ENCODE results near the gene FOCAD.

The FOCAD gene

DNA sequence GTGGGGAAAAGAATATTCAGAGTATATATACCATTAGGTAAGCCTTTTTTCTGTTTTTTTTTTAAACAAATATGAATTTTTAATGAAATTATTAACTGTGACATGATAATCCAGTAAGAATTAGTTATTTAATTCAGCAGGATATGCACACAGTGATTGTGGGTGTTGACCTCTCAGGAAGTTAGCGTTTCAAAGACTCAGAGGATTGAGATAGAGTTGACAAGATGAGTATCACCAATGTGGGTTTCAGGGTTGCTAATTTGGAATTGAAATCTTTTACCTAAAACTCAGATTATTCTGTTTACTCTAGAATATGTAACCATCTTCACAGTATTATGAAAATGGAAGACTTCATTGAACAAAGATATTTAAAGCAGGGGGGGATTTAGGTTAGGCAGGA is 56.2 kb downstream of the FOCAD start:
- DNase-seq, result no peak

DNA sequence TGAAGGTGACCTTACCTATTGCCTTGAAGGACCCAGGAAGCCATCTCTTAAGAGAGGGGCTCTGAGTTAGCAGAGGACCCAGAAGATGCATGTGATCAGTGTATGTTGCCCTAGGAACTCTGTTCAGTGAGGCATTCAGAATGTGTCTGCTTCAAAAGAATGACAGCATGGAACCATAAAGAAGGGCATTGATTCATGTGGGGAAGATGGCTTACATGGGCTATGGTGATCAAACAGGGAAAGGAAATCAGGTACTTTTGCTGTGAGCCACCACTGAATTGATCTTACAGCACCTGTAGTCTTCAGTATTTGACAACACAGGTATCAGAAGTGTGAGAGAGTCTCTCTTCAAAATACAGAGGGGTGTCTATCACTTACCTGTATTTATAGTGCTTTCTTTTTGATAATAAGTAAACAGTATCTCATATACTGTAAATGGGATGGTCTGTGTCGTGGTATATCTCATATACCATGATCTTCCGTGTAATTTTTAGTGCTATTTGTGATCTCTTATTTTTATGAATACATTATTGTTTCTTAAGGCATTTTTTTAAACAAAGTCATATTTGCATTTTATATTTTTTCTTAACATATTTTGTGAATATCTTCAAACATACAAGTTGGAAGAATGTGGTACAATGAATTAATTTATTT is 57.0 kb downstream of the FOCAD start:
- DNase-seq, result no peak

DNA sequence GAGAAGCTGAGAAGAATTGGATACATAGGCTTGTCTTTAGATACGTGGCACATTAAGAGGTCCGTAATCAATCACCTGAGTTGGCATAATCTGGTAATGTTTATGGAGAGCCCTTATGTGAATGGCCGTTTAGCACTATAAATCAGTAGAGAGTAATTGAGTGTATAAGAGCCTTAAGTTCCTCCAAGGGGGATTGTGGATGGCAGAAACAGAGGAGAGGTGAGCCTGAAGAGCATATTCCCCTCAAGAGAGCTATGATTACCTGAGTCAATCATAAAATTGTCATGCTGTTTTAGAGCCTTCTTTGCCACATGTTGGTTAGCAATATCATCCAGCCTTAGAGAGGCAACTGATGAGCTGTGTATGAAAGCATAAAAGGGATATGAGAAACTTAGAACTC is 58.8 kb downstream of the FOCAD start:
- DNase-seq, result no peak

DNA sequence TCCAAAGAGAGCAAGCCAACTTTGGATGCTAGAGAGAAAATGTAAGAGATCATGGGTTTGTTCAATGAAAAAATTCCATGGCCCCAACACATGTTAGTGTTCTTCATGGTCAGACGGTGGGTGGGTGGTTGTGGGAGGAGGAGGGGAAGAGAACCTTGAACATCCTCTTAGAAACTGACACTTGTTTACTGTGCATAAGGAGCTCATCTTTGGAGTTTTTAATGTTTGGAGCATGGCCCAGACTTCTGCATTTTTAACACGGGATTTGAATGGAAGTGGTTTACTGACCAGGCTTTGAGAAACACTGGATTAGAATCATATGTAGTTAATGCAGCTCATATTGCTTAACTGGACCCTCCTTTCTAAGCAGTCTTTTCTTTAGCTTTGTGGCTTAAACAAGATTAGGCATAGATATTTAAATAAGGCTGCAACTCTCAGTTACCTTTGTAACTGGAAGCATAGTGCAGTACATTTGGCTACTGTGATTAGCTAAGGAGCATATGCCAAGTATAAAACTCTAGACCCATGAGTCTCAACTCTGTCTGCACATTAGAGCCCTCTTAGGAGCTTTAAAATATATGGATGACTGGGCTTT is 60.1 kb downstream of the FOCAD start:
- no peak for DNase-seq

DNA sequence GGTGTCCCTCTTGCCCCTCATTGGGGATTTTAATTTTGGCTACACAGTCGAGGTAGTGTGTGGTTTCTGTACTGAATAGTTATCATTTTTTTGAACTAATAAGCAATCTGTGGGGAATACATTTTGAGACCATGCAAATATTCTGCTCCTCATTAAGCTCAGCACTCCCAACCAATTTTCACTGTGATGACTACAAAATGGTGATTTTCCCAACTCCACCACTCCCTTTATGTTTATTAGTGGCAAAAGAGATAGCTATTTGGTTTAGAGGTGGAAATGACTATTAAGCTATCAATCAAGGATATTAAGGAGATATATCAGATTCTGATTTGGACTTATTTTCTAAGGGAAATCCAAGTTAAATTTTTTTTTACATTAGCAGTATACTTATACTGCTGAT is 62.9 kb downstream of the FOCAD start:
- DNase-seq, result no peak

DNA sequence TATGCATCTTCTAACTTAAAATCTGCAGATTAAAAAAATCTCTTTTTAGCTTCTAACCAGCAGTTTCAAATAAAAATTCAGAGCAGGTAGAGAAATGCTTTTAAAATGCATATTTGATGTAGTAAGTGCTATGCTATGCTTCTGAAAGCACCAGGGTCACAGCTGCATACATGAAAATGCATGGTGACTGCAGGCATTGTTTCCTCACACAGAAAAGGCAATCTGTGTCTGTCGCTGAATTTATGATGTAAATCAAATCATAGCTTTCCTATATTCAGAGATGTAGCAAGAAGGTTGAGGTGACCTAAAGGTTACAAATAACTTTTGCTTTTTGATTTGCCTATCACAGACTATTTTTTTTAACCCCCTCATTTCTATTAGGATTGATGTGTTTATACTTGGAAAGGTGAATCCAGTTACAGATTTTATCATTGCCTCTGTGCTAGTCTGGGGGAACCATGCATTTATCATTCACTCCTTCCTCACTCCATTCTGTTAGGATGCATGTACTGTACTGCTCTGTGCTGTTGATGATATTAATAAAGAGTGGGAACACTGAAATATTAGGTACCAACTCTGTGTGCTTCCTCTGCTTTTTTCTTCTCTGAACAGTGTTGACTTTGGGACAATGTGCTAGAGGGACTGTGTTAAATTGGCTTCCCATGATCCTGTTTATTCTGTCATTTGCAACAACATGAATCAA is 65.6 kb downstream of the FOCAD start:
- no peak for DNase-seq

DNA sequence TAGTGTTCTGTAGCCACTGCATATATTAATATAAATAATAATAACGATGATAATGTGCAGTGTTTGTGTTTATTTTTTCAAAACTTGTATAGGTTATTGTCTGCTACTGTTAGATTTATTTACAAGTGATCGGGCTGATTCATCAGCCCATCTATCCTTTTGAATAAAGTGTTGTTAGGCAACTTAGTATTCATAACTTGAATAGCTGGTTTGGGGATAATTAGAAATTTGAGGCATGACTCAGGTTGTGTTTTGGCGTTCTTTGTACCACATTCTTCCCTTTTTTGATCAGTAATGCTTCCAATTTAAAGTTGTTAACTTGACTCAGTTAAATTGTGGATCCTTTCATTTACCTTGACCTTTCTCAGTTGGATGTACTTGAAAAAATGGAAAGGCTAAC is 69.7 kb downstream of the FOCAD start:
- no peak for DNase-seq

DNA sequence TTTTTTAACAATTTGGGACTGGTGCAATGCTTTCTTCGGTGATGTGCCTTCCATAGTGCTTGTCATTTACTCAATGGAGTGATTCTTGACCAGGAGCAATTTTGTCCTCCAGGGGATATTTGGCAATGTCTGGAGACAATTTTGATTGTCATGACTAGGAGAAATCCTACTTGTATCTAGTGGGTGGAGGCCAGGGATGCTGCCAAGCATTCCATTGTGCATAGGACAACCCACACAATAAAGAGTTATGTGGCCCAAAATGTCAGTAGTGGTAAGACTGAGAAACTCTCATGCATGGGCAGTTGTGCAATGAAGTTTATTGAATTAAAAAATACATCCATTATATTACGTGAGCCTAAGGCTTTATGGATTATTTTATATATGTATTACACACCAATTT is 70.5 kb downstream of the FOCAD start:
- no peak for DNase-seq

DNA sequence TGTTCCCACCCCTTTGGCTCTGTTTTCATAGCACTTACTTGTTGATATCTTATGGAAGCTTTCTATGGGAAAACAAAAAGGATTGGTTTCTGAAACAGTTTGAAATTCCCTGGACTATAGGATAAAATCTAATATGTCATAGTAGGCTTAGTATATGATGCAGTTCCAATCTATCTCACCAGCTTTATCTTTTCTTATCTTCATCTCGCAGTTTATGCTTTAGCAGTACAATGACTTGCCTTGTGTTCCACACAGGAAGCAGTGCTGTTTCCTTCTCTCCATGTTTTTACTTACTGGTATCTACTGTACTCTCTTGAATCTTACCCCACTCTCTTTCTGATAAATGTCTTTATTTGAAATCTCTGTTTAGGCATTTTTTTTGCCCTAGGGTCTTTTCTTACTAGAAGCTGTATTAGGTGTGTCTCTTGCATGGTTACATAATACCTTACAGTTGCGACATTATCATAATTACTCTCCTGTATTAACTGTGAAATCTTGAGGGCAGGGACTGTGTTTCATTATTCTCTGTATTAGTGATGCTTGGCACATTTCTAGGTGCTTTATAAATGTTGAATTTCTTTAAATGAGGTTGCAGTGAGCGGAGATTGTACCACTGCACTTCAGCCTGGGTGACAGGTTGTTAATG is 76.3 kb downstream of the FOCAD start:
- no peak for DNase-seq

DNA sequence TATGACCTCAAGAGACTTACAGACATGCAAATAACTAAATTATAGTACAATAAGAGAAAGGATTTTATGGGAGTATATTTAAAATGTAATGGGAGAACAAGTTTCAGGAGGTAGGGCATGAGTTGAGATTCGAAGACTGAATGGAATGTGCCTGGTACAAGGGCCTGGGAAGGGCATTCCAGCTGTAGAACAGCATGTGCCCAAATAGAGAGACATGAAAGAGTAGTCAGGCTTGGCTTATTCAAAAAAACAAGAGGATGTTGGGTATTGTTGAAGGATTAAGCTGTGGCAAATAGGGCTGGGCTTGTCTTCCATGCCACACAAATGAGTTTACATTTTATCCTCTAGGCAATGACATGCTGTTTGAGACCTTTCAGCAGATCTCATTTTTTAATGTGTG is 86.9 kb downstream of the FOCAD start:
- DNase-seq, result no peak

DNA sequence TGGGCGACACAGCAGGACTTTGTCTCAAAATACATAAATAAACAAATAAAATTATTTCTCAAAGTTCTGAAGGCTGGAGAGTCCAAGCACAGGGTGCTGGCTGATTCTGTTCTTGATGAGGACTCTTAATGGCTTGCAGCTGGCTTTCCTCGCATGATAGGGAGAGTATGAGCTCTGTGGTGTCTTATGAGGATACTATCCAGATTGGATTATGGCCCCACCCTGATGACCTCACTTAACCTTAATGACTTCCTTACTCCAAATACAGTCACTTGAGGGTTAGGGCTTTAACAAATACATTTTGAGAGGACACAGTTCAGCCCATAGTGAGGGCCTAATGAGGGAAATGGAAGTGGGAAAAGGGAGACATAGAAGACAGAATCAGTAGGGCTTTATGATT is 87.7 kb downstream of the FOCAD start:
- no peak for DNase-seq

DNA sequence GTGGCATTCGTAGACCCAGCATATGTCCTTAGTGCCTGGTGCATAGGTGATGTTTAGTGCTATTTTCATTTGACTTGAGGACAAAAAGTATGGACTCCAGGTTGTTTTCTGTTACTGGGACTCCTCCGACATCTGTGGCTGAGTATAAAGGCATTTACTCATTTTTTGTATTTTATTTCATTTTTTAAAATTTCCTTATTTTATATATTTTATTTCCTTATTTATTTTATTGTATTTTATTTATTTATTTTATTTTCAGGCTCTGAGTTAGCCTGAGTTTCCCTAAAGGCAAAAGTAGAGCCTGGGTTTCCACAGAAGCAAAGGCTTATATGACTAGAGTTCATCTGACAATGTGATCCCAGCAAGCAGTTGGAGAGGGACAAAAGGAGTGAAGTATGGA is 91.6 kb downstream of the FOCAD start:
- DNase-seq, result no peak

DNA sequence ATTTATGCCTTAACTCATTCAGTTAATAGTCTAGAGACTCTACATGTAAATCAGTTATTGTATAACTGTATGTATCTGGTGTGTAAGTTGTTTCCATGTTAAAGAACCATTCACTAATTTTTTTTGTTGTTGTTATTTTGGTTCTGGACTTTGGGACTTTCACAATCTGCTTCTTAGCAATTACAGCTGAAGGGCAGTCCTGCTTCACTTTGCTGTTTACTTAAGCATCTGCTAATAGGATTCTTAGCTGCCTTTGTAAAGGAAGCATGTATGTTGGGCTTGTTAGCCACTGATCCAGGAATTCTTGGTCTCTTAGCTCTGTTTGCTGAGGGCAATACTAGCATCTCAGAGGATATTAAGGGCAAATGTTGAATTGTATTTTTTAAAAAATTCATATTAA is 97.0 kb downstream of the FOCAD start:
- no peak for DNase-seq

DNA sequence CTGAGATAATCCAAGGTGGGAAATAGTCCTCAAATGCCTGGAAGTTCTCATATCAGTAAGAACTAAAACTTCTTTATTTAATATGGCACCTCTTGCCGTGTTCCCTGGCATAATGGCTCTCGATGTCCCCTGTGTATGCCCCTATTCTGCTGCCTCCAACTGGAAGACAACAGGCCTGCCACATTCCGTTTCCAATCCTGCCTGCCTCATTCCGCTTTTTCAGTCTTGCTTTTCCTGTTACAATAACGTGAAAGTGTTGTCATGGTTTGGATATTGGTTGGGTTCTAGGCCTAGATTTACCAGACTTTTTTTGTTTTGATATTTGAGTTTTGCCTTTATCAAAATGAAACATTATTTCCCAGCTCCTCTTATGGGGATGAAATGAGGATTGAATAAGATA is 98.2 kb downstream of the FOCAD start:
- DNase-seq, result no peak

DNA sequence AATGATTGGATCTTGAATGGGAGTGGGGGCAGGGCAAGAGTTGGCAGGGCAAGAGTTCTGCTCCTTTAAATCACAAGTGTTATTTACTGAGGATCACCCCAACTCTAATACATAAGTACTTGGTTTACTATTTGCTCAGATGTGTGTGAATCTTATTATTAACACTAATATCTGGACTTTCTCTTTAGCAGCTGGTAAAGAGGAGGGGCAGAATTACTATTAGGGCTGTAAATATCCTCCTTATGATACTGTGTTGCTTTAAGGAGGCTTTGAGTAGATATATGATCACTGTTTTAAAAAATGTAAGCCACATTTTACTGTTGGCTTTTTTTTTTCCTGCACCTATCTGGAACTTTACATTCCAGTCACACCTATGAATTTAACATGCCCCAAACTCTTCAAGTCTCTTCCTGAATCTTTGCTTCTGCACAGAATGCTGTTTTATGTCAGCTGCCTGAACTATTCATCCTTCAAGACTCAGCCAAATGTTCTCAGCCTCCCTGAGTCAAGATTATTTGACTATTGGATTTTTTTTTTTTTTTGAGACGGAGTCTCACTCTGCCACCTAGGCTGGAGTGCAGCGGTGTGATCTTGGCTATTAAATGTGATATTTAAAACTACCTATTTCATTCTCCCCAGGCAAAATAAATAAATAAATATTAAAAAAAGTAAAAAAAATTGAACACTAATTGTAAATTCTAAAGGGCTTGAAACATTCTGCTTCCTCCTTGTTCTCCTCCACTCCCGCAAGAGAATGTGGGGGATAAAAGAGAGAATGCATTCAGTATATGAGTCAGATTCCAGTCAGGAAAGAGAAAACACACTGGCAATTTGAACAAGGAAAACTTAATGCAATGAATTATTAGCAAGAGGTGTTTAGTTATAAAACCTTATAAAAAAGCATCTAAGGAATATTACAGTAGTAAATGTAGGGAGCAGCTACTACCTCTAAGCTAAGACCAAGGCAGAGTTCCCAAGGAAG is 99.3 kb downstream of the FOCAD start:
- no peak for DNase-seq

DNA sequence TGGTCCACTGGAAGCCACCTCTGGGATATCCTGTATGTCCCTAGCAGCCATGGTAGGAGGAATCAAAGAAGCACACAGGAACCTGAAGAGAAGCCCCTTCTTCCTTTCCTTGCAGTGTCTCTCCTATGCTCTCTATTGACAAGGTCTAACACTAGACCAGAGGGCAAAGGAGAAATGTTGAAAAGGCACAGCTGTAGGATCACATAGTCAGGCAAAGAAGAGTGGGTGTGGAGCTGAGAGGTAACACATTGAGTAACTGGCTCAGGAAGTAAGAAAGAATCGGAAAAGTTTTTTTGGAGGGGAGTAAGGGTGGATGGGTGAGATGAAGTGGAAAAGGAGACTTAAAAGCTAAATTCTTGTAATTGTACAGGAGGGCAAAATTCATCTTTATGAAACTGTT is 100.1 kb downstream of the FOCAD start:
- DNase-seq, result no peak

DNA sequence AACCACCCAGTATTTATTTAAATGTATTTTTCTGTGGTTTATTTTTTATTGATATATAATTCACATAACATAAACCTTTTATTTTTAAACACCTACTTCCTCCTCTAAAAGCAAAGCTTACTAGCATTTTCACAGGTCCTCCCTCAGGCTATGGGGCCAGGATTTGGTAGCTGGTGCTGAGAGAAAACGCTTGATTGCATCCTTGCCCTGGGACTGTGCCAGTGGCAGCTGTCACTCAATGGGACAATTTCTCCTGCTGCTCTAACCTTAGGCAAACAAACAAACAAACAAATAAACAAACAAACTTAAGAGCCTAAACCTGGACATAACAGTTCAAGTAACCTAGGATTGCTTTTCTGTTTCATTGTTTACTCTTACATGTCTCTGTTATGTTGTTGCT is 102.7 kb downstream of the FOCAD start:
- DNase-seq, result no peak

DNA sequence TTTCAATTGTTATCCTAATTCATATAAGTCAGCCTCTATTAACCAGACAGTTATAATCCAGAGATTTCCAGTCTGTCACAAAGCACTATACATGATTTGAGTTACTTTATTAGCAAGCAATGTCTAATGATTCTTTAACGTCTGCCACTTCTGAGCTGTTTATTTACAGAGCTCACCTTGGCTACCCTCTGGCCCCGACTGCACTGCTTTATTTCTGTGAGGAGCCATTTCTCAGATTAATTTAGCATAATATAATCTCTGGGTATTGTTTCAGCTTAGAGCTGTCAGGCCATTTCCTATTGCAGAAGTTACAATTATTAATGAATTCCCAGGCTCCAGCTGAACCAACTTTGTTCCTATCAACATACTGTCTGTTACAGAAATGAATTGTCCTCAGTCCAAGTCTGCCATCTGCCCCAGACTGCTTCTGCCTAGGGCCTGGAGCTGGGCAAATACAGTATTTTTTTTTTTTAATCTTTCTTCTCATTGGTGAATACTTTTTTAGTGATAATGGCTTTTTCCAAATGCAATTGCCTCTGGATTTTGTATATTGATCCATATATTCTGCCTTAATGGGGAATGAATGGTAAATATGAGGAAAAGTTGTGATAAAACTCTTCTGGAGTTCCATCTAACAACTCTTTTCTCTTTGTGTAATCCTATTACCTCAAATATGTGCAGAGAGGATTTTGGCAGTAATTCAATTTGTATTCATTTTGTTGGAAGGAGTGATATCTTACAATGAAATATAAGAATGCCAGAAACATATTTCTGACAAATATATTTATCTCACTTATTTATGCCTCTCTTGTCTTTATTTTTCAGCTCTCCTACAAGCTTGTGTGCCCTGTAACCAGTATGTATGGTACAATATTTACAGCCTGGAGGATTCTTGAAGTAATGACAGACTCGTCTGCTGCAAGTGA is 104.7 kb downstream of the FOCAD start:
- no peak for DNase-seq

DNA sequence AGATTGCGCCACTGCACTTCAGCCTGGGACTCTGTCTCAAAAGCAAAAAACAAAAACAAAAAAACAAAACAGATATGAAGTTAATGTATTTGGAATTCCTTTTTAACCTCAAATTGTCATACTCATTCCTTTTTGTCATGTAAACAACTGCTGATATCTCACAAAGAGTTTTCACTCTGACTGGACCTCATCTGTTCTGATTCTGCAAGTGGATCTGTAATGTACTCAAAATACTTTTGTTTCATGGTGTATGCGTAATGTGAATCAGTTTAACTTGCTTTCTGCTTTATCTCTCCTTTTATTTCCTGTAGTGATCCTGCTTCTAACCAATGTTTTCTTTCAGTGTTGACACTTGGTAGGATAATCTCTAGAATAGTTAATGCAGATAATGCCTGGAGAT is 106.7 kb downstream of the FOCAD start:
- no peak for DNase-seq

DNA sequence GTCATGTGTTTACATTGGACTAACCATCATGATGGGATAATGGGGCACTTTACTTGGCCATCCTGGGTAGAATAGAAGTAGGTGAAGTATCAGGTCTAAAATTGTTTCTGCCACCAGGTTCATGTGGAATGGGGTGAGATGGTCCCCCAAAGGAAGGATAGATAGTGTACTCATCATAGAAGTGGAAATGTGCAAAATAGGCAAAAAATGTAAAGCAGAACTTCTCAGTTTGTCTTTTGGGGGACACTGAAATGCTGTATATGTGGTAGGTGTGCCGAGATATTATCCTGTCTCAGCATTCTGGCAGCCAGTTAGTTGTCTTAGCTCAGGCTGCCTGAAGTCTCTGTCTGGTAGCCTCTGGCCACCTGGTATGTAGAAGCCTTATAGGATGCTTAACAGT is 107.6 kb downstream of the FOCAD start:
- no peak for DNase-seq

DNA sequence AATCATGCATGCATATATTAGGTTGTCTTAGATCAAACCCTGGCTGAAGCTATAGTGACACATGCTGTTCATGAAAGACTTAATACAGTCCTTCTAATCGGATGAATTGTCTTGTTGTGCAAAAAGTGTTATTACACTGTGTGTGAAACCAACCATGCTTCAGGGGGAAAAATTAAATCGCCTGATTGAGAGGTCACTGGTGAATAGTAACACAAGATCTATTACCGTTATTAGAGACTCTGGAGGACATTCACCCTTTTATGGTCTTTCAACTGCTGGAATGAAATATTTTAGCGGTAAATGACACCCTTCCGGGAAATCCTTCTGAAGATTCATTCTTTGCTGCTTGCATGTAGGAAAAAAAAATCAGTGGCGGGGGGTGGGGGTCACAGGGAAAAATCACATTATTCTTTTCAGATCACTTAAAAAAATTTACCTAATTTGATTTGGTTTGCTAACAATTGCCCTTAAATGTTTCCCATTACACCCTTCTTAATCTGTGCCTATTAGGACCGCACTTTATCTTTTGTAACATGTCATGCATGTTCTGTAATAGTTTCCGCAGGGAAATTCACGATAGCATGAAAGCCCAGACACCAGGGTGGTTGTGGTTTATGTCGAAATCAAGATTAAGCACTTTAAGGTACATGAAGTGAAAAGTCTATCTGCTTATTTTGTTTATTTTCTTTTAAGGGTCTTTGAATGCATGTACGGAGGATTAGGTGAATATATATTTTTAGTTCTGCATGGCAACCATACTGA is 120.6 kb downstream of the FOCAD start:
- DNase-seq, result no peak
